Naive B cell (primary cell): ENCODE measurements around the gene PHTF1. TPM values are rescaled to one million over a fixed set of nuclear protein-coding genes. Genes with fewer than 3 reads are reported as not detected.
"Not testable (repeated sequence)": the region's sequence is repeated elsewhere in the genome, so short reads cannot be mapped to it uniquely, and the experiment has no call there.

Source experiments
- ATAC-seq, 2 donors: fragments of 150-1000 bp; cut with Tn5 transposase; 2 replicates each; pipeline ENCODE4 v1.10.0; 2021; ENCODE audit warnings: low read depth in 2 of 2, mild to moderate bottlenecking in 2 of 2, moderate library complexity in 2 of 2
- DNase-seq: peaks from one replicate; pipeline ENCODE4 v3.0.0; 2022
- H3K27ac Mint-ChIP-seq, 6 donors: one replicate each; pipeline ENCODE4 v1.8.0; 2020 to 2022; ENCODE audit warnings: mild to moderate bottlenecking in 6 of 6, mixed read lengths in 6 of 6, moderate library complexity in 5 of 6, inconsistent platforms in 2 of 6
- H3K27me3 Mint-ChIP-seq, 3 donors: one replicate each; pipeline ENCODE4 v1.8.0; 2021 to 2022; ENCODE audit warnings: mixed read lengths in 3 of 3, mild to moderate bottlenecking in 1 of 3
- H3K36me3 Mint-ChIP-seq, 2 donors: one replicate each; pipeline ENCODE4 v1.8.0; 2020 to 2022; ENCODE audit warnings: mixed read lengths in 2 of 2, inconsistent platforms in 1 of 2, mild to moderate bottlenecking in 1 of 2
- H3K4me1 Mint-ChIP-seq, 3 donors: one replicate each; pipeline ENCODE4 v1.8.0; 2020 to 2022; ENCODE audit warnings: mixed read lengths in 3 of 3, inconsistent platforms in 1 of 3, mild to moderate bottlenecking in 1 of 3, moderate library complexity in 1 of 3
- H3K4me3 Mint-ChIP-seq, 8 donors: one replicate each; pipeline ENCODE4 v1.8.0; 2020 to 2022; ENCODE audit warnings: mild to moderate bottlenecking in 8 of 8, mixed read lengths in 8 of 8, moderate library complexity in 8 of 8, inconsistent platforms in 2 of 8
- H3K9me3 Mint-ChIP-seq, 7 donors: one replicate each; pipeline ENCODE4 v1.8.0; 2020 to 2022; ENCODE audit warnings: mixed read lengths in 7 of 7, mild to moderate bottlenecking in 5 of 7, inconsistent platforms in 2 of 7, moderate library complexity in 1 of 7
- polyA plus RNA-seq, 6 donors: library from polyadenylated mRNA; unstranded; fragments of 300-500 nt; fragmentation: Illumina TruSeq; gene quantifications; one replicate each; pipeline ENCODE4 v1.2.3, GENCODE V29; 2021; ENCODE audit warnings: low read depth in 6 of 6

PHTF1 gene
- polyA plus RNA-seq, 6 donors from 2014 or later = 6.7 to 13.4 (median 9.6) TPM

DNA sequence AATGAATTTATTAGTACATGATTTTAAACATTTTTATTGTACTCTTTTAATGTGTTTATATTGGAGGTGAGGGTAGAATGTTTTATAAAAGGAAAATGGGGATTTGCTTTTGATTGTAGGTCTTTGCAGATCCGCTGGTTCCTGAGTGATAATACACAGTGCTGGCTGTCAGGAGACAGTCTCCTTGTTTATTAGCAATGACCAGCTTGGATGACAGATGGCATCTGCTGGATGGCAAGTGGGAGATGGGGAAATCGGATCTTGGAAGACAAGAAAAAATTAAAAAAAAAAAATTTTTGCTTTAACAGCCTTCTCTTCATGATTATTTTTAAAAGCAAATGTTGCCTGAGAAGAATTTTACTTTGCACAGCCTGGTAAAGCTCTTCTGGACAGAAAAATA, 4.4 kb upstream of the PHTF1 start:
- peaks cover 0 to 8% of the 10 kb centered on the region in 2 donors for H3K36me3 Mint-ChIP-seq
- no peaks in the 10 kb centered on the region for H3K9me3 Mint-ChIP-seq

DNA sequence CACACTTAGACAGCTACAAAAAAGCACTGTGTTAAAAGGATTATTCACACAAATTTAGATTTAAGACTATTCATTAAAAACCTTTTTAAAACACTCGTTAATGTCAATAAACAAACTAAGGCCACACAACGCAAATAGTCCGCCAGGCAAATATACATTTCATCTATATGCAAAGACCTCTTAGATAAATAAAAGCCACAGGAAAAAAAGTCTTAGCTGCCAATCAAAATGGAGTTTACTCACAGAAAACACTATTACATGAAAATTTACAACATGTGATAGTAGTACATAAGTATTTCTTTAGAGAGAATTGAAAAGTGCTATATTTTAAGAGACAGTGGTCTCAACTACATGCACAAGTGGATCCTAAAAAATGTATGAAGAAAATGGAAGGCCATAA, 2.7 kb upstream of the PHTF1 start:
- DNase-seq (no peak), ATAC-seq (no peak)
- Mint-ChIP-seq H3K4me3 (peak overlapping the region in 1 of 8 donors; percentile 93), H3K27me3 (no peaks in the 10 kb centered on the region), H3K27ac (no peak overlapping the region), H3K36me3 (no peaks in the 10 kb centered on the region), H3K9me3 (no peaks in the 10 kb centered on the region), H3K4me1 (peaks cover 10 to 23% (median 19%) of the 10 kb centered on the region in 3 donors)

More for the DNA sequence above, 4.4 kb upstream of the PHTF1 start:
- ATAC-seq (no peak), DNase-seq (no peak)
- H3K4me3 Mint-ChIP-seq = peak overlapping the region in 1 of 8 donors; percentile 9
- peaks cover 6 to 14% (median 10%) of the 10 kb centered on the region in 3 donors for H3K4me1 Mint-ChIP-seq
- H3K27ac Mint-ChIP-seq = no peak overlapping the region
- H3K27me3 Mint-ChIP-seq = no peaks in the 10 kb centered on the region

DNA sequence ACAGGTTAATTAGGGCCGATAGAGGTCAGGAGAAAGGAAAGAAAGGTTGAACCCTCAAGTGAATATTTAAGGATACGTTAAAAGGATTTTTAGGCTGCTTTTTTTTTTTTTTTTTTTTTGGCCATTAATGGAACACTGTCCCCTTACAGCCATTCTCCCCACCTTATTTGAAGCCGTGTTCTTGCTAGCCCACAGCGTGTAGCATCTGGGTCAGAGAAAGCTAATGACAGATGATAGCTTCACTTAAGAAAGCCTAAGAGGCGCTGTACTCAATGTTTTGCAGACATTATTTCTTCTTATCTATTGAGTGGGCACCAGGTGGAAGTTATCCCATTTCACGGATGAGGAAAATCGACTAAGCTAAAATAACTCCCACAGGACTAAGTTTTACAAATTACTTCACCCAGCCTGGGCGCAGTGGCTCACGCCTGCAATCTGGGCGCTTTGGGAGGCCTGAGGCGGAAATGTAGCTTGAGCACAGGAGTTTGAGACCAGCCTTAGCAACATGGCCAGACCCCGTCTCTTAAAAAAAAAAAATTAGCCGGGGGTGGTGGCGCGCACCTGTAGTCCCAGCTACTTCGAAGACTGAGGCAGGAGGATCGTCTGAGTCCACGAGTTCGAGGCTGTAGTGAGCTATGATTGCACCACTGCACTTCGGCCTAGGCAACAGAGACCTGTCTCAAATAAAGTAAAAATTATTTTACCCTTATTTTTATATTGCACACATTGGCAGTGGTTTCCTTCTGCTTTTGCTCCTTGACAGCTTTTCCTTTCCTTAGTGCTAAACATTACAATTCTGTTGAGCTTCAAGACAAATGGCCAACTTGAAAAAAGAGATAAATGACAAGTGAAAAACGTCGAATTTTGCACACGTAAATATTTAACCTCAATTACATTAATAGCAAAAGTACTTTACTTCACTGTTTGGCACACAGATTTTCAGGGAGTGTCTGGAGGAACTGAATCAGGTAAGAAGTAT, 1.1 kb upstream of the PHTF1 start:
- H3K4me3 Mint-ChIP-seq = peak overlapping the region; percentile 92 to 98 (median 96)
- no peaks in the 10 kb centered on the region for H3K9me3 Mint-ChIP-seq
- peak overlapping the region in 5 of 6 donors; percentile 93 to 97 (median 94) for H3K27ac Mint-ChIP-seq
- peaks cover 13 to 33% (median 26%) of the 10 kb centered on the region in 3 donors for H3K4me1 Mint-ChIP-seq
- no peaks in the 10 kb centered on the region for H3K36me3 Mint-ChIP-seq
- ATAC-seq (no peak), DNase-seq (no peak)
- H3K27me3 Mint-ChIP-seq = no peaks in the 10 kb centered on the region

GRCh38 chr1:113758631-113759332, 504 bp downstream of the PHTF1 start:
- Mint-ChIP-seq H3K36me3 (no peaks in the 10 kb centered on the region), H3K9me3 (no peaks in the 10 kb centered on the region)
- peak; percentile 69 for DNase-seq

DNA sequence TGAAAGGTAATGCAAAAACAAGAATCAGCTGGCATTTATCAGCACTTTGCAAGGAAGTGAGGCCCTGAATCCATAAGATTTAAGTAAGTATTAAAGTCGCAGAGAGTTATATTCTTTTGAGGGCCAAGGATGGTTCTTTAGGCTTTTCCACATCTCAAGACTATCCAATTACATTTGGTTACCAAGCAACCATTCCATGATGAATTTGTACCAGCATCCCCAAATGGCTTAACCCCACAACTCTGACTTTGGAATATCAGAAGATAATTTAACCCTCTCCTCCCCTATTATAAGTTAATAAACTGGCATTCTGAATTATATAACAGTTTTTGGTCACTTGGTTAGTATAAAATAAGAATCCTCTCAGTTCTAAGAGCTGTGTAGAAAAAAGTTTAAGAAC, 2.8 kb downstream of the PHTF1 start:
- Mint-ChIP-seq H3K27me3 (no peaks in the 10 kb centered on the region), H3K9me3 (no peaks in the 10 kb centered on the region), H3K36me3 (no peaks in the 10 kb centered on the region), H3K4me1 (peaks cover 14 to 51% (median 26%) of the 10 kb centered on the region in 3 donors), H3K27ac (no peak overlapping the region), H3K4me3 (peak overlapping the region in 4 of 8 donors; percentile 34 to 93 (median 54))
- no peak for ATAC-seq
- no peak for DNase-seq

More at GRCh38 chr1:113758631-113759332, 504 bp downstream of the PHTF1 start:
- Mint-ChIP-seq H3K4me3 (peak overlapping the region; percentile 92 to 98 (median 96)), H3K27ac (peak overlapping the region; percentile 72 to 97 (median 95)), H3K27me3 (no peaks in the 10 kb centered on the region), H3K4me1 (peaks cover 14 to 40% (median 23%) of the 10 kb centered on the region in 3 donors)
- peak; percentile 57 to 65 for ATAC-seq

DNA sequence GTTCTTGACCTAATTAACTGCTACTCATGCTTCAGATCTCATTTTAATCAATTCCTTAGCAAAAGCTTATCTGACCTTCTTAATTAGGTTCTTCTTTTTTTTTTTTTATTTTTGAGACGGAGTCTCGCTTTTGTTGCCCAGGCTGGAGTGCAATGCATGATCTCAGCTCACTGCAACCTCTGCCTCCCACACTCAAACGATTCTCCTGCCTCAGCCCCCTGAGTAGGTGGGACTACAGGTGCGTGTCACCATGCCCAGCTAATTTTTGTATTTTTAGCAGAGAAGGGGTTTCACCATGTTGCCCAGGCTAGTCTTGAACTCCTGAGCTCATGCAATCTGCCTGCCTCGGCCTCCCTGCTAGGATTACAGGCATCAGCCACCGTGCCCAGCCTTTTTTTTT, 6.0 kb downstream of the PHTF1 start:
- DNase-seq = peak; percentile 1
- not testable (repeated sequence) for ATAC-seq, H3K27me3 Mint-ChIP-seq, H3K9me3 Mint-ChIP-seq, H3K36me3 Mint-ChIP-seq
- peak overlapping the region in 2 of 8 donors; percentile 50 to 65 for H3K4me3 Mint-ChIP-seq
- H3K27ac Mint-ChIP-seq = peak overlapping the region in 2 of 6 donors; percentile 50 to 86
- H3K4me1 Mint-ChIP-seq = peaks cover 8 to 40% (median 16%) of the 10 kb centered on the region in 3 donors

DNA sequence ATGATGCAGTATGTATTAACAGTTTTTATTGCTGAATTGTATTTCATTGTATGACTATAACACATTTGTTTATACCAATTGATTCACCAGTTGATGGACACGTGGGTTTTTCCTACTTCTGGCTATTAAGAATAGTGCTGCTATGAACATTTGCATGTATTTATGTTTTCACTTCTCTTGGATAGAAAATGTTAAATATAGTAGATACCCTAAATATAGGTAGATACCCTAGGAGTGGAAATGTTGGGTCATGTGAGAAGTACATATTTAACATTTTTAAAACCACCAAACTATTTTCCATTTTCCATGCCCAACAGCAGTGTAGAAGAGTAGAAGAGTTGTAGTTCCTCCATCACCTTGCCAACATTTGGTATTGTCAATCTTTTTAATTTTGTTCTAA, 7.8 kb downstream of the PHTF1 start:
- H3K27ac Mint-ChIP-seq = no peak overlapping the region
- no peak overlapping the region for H3K4me3 Mint-ChIP-seq
- peaks cover 0 to 13% of the 10 kb centered on the region in 2 donors for H3K36me3 Mint-ChIP-seq
- no peaks in the 10 kb centered on the region for H3K9me3 Mint-ChIP-seq
- H3K4me1 Mint-ChIP-seq = peaks cover 4 to 24% (median 12%) of the 10 kb centered on the region in 3 donors
- DNase-seq (no peak), ATAC-seq (no peak)
- no peaks in the 10 kb centered on the region for H3K27me3 Mint-ChIP-seq

DNA sequence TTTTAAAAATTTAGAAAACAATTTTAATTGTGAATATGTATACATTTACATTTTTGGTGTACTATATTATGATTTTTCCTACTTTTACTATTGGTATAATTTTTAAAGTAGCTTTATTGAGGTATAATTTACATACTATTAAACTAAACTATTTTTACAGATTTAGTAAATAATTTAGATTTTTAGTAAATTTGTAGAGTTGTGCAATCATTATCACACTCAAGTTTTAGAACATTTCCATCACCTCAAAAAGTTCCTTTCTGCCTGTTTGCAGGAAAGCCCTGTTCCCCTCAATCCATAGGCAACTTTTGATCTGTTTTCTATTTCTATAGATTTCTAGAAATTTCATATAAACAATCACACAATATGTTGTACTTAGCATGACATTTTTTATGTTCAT, 8.2 kb downstream of the PHTF1 start:
- Mint-ChIP-seq H3K4me1 (peaks cover 4 to 24% (median 8%) of the 10 kb centered on the region in 3 donors), H3K9me3 (no peaks in the 10 kb centered on the region), H3K27ac (no peak overlapping the region), H3K4me3 (no peak overlapping the region), H3K27me3 (no peaks in the 10 kb centered on the region), H3K36me3 (peaks cover 0 to 13% of the 10 kb centered on the region in 2 donors)
- no peak for DNase-seq
- no peak for ATAC-seq

- no peak overlapping the region for H3K4me3 Mint-ChIP-seq
- DNase-seq = no peak
- H3K36me3 Mint-ChIP-seq = peaks cover 0 to 13% of the 10 kb centered on the region in 2 donors
- no peaks in the 10 kb centered on the region for H3K9me3 Mint-ChIP-seq
- H3K27ac Mint-ChIP-seq = peak overlapping the region in 1 of 6 donors; percentile 27
- no peaks in the 10 kb centered on the region for H3K27me3 Mint-ChIP-seq
- peaks cover 0 to 14% (median 6%) of the 10 kb centered on the region in 3 donors for H3K4me1 Mint-ChIP-seq
- no peak for ATAC-seq
These were observed 9.9 kb downstream of the PHTF1 start for GRCh38 chr1:113749402-113749801.

DNA sequence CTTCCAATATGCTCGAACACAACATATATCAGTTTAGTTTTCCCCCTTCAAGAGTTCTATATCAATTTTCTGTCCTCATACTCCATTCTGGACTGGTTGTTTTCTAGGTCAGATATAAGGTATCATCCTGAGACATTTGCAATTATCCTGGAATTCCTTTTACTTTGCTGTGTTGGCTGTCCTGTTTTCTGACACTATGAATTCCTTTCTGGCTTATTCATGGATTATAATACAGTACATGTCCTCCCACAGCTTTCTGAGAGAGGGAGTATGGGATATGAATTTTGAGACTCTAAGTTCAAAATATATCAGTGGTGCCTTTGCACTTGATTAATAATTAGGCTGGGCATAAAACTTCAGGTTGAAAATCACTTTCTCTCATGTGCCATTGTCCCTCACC, 11.9 kb downstream of the PHTF1 start:
- Mint-ChIP-seq H3K9me3 (no peaks in the 10 kb centered on the region), H3K4me1 (no peaks in the 10 kb centered on the region), H3K27ac (no peak overlapping the region), H3K4me3 (no peak overlapping the region), H3K36me3 (peaks cover 0 to 13% of the 10 kb centered on the region in 2 donors), H3K27me3 (no peaks in the 10 kb centered on the region)
- DNase-seq (no peak), ATAC-seq (no peak)

GRCh38 chr1:113745425-113745824, 13.9 kb downstream of the PHTF1 start:
- H3K36me3 Mint-ChIP-seq = peaks cover 0 to 13% of the 10 kb centered on the region in 2 donors
- no peak for ATAC-seq
- no peaks in the 10 kb centered on the region for H3K27me3 Mint-ChIP-seq
- H3K9me3 Mint-ChIP-seq = no peaks in the 10 kb centered on the region
- H3K4me3 Mint-ChIP-seq = no peak overlapping the region
- DNase-seq = no peak
- H3K4me1 Mint-ChIP-seq = peaks cover 0 to 2% (median 2%) of the 10 kb centered on the region in 3 donors
- H3K27ac Mint-ChIP-seq = peak overlapping the region in 1 of 6 donors; percentile 4

GRCh38 chr1:113744114-113744513, 15.2 kb downstream of the PHTF1 start:
- no peak for DNase-seq
- Mint-ChIP-seq H3K36me3 (peaks cover 0 to 8% of the 10 kb centered on the region in 2 donors), H3K27ac (no peak overlapping the region), H3K4me1 (peaks cover 0 to 6% (median 2%) of the 10 kb centered on the region in 3 donors), H3K4me3 (no peak overlapping the region), H3K27me3 (no peaks in the 10 kb centered on the region), H3K9me3 (no peaks in the 10 kb centered on the region)
- ATAC-seq = no peak

DNA sequence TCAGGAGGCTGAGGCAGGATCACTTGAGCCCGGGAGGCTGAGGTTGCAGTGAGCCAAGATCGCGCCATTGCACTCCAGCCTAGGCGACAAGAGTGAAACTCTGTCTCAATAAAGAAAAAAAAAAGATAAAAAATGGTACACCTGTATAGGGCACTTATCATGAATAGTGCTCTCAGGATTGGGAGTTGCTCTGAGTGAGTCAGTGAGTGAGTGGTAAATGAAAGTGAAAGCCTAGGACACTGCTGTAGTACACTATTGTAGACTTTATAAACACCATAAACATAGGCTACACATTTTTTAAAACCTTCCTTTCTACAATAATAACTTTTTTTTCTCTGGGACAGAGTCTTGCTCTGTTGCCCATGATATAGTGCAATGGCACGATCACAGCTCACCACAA, 16.8 kb downstream of the PHTF1 start:
- ATAC-seq = no peak
- H3K27ac Mint-ChIP-seq = no peak overlapping the region
- H3K9me3 Mint-ChIP-seq = no peaks in the 10 kb centered on the region
- no peak for DNase-seq
- H3K4me1 Mint-ChIP-seq = peaks cover 0 to 6% (median 2%) of the 10 kb centered on the region in 3 donors
- H3K4me3 Mint-ChIP-seq = no peak overlapping the region
- peaks cover under 1 to 6% of the 10 kb centered on the region in 2 donors for H3K36me3 Mint-ChIP-seq
- no peaks in the 10 kb centered on the region for H3K27me3 Mint-ChIP-seq
